Measurements from ENCODE around the gene FOXK1.

DNA sequence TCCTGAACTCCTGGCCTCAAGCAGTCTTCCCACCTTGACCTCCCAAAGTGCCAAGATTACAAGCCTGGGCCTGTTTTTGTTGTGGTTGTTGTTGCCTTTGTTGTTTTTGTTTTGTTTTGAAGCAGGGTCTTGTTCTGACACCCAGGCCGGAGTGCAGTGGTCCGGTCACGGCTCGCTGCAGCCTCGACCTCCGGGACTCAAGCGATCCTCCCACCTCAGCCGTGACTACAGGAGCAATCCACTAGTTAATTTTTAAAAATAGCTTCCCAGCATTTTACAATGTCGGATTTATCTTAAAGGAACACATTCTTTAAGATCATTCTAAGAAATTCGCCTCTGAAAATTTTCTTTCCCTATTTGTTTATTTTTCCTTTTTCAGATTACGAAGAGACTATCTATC is 65.7 kb downstream of the FOXK1 start:
- TF ChIP-seq CTCF (IDR thresholded peaks at IDR 0.05) (no peak), EP300 (IDR thresholded peaks at IDR 0.05) (no peak)

Measured in ovary (tissue), 3 donors.